Heart right ventricle (tissue), 16 donors: ENCODE measurements around the gene TBCE. TPM values are rescaled to one million over a fixed set of nuclear protein-coding genes. Genes with fewer than 3 reads are reported as not detected.

ENCODE experiments used
- ATAC-seq, 8 donors: fragments of 200-7000 bp; cut with Tn5 transposase; one replicate each; pipeline ENCODE4 v1.9.1; 2020; ENCODE audit warnings: mild to moderate bottlenecking in 8 of 8, moderate library complexity in 8 of 8, moderate number of reproducible peaks in 1 of 8
- DNase-seq, 2 donors: peaks; one replicate each; pipeline ENCODE4 v3.0.0-alpha.2; 2020
- H3K27ac ChIP-seq, 10 donors: fragments of 200-600 bp; sonication (generic) in 2 of 10; one replicate each; pipeline versions ENCODE4 v1.5.0 to v1.8.0; 2020 to 2022; ENCODE audit warnings: mild to moderate bottlenecking in 3 of 10
- H3K27me3 ChIP-seq, 7 donors: fragments of 200-600 bp; one replicate each; pipeline ENCODE4 v1.8.0; 2021 to 2022; ENCODE audit warnings: mild to moderate bottlenecking in 2 of 7
- H3K36me3 ChIP-seq, 9 donors: fragments of 200-600 bp; sonication (generic) in 1 of 9; one replicate each; pipeline versions ENCODE4 v1.5.0 to v1.8.0; 2020 to 2022; ENCODE audit warnings: mild to moderate bottlenecking in 2 of 9
- H3K4me1 ChIP-seq, 9 donors: fragments of 200-600 bp; sonication (generic) in 1 of 9; one replicate each; pipeline versions ENCODE4 v1.5.0 to v1.8.0; 2020 to 2022; ENCODE audit warnings: mild to moderate bottlenecking in 4 of 9
- H3K4me3 ChIP-seq, 10 donors: fragments of 200-600 bp; sonication (generic) in 2 of 10; one replicate each; pipeline versions ENCODE4 v1.5.0 to v1.8.0; 2020 to 2022; ENCODE audit warnings: mild to moderate bottlenecking in 7 of 10, moderate library complexity in 2 of 10
- H3K9me3 ChIP-seq, 11 donors: fragments of 200-600 bp in 10 of 11; sonication (generic) in 2 of 11; one replicate each; pipeline versions ENCODE4 v1.5.0 to v1.8.0; 2013 to 2022; ENCODE audit warnings: mild to moderate bottlenecking in 2 of 11, control low read depth in 1 of 11, moderate library complexity in 1 of 11
- CTCF ChIP-seq, 9 donors: fragments of 200-600 bp; sonication (generic) in 2 of 9; IDR thresholded peaks; one replicate each; pipeline versions ENCODE4 v1.5.0 to v1.8.0; 2021 to 2022; ENCODE audit warnings: antibody characterized with exemption in 9 of 9, mild to moderate bottlenecking in 5 of 9, moderate library complexity in 1 of 9
- WGBS, 2 donors: extraction: QIAGEN DNeasy Blood & Tissue Kit; methylation state at CpG; one replicate each; pipeline ENCODE4 v1.1.7; 2013; ENCODE audit warnings: inconsistent platforms in 1 of 2; 5-methylcytosine and 5-hydroxymethylcytosine counted together
- intact Hi-C, 10 donors: fragments of 100-400 bp; cut with DNase I; formaldehyde crosslinking; loops; one replicate each; pipeline versions ENCODE4 v1.11.1 to v1.14.2; 2022
- long read RNA-seq, 3 donors: library from polyadenylated mRNA; unstranded; transcript quantifications; one replicate each; pipeline ENCODE4 v2.0.0, GENCODE V29; 2020 to 2021
- polyA plus RNA-seq, 2 donors: library from polyadenylated mRNA; stranded (reverse); fragments of 200-250 nt; gene quantifications; one replicate each; pipeline ENCODE4 v1.2.3, GENCODE V29; 2013
- total RNA-seq, 10 donors: library from RNA; stranded (reverse); fragmentation: NEBNext Ultra II Directional in 3 of 10; extraction: Animal tissue kit (Norgen Biotek cat#: 25700) in 3 of 10; gene quantifications; one replicate each; pipeline versions ENCODE4 v1.2.1 to v1.2.4, GENCODE V29; 2021 to 2023
- donor health status: Arrhythmogenic right ventricular cardiomyopathy.
- donor health status: ischemic (EF 13 %, LVEDD 7.1; RV severe dilation, severe dysfunction).
- donor health status: healthy with polysubstance abuse.
- donor health status: DM: no; HTN: yes; CAD: no.
- donor health status: DM: no; HTN: no; CAD: no.
- donor health status: ischemic (EF 25% LVEDD 6.9; RV normal size, moderate dysfunction).
- donor health status: ischemic (EF 25% LVEDD 5.7; RV mildly dilated, moderate dysfunction).
- donor health status: healthy.
- donor health status: DM: yes; HTN: yes; CAD: no.
- donor health status: Ischemic cardiomyopathy.
- donor health status: ischemic (EF 35%, LVEDD 5.7; RV mildly dilated, moderate dysfunction).
- donor health status: nonischemic (EF 11% LVEDD 7.7; RV severe dilation, severe dysfunction).
- donor health status: DM: yes; HTN: yes; CAD: no.
- donor health status: PGD.
- donor health status: ischemic (EF 29% LVEDD 5.4; RV normal size, mild dysfunction).
- donor health status: nonischemic (EF 23%, LVEDD 6.1; RV moderate dilation, normal function).

The TBCE gene
- total RNA-seq, result 10 to 100 TPM in 9 of 10 donors, 1 to 10 TPM in 1; 9.0 to 24.2 (median 20.0) TPM
- polyA plus RNA-seq, result 10 to 100 TPM; 15.5 to 42.9 TPM
- long read RNA-seq, donor 1, full-length matches to known transcripts, result 2 of 8 reads
- long read RNA-seq, donor 1, partial matches to known transcripts, result 2 of 8 reads
- long read RNA-seq, donor 1, other reads (novel, unspliced or antisense), result 4 of 8 reads
- long read RNA-seq, donor 2, full-length matches to known transcripts, result 7 of 11 reads
- long read RNA-seq, donor 2, partial matches to known transcripts, result 0 of 11 reads
- long read RNA-seq, donor 2, other reads (novel, unspliced or antisense), result 4 of 11 reads
- long read RNA-seq, donor 3, full-length matches to known transcripts, result 46 of 59 reads
- long read RNA-seq, donor 3, partial matches to known transcripts, result 6 of 59 reads
- long read RNA-seq, donor 3, other reads (novel, unspliced or antisense), result 7 of 59 reads

GRCh38 chr1:235367000-235367908 is at the start of gene TBCE:
TSS of gene TBCE (plus strand) at chr1:235367427. CDS start at chr1:235380050, 12,623 bp downstream.
- Histone ChIP-seq H3K9me3 (no peaks in the 10 kb centered on the region), H3K36me3 (peaks cover 0 to 7% (median 0%) of the 10 kb centered on the region in 9 donors), H3K27ac (peak within 1 kb of the TSS in 9 of 10 donors; percentile 77 to 88 (median 85)), H3K4me1 (peaks cover 0 to 18% (median 9%) of the 10 kb centered on the region in 9 donors), H3K4me3 (peak within 1 kb of the TSS; percentile 52 to 89 (median 74)), H3K27me3 (no peaks in the 10 kb centered on the region)
- intact Hi-C loops, result loop anchor here in 5 of 10 donors (1.0 to 5.0 kb wide), 3 partner anchors 38 to 40 kb away; partner anchors contain the start of genes ARID4B (in 5 of the 5) and GGPS1 (in 5 of the 5)
- 0 to 1% methylated on average over 38 of the region's 38 CpGs for WGBS, 2 donors
- peak; percentile 100 for ATAC-seq
- peak; percentile 96 for DNase-seq
- TF ChIP-seq CTCF (IDR thresholded peaks at IDR 0.05), result peak in 3 of 9 donors; percentile 15 to 26 (median 23)

GRCh38 chr1:235319255-235319654 is 48.0 kb upstream of the TBCE start:
- Histone ChIP-seq H3K9me3 (no peaks in the 10 kb centered on the region), H3K36me3 (peaks cover 0 to 35% (median 0%) of the 10 kb centered on the region in 9 donors), H3K4me1 (peaks cover 0 to 69% (median 28%) of the 10 kb centered on the region in 9 donors), H3K27me3 (no peaks in the 10 kb centered on the region), H3K27ac (no peak overlapping the region), H3K4me3 (no peak overlapping the region)
- WGBS, 2 donors, result 94 to 99% methylated on average over 2 of the region's 2 CpGs
- ATAC-seq (no peak), DNase-seq (no peak)
- intact Hi-C loops, result loop anchor here in 1 of 10 donors (10.0 kb wide), 1 partner anchor 64 kb away; no protein-coding TSS in a partner anchor
- TF ChIP-seq CTCF (IDR thresholded peaks at IDR 0.05), result no peak

- Histone ChIP-seq H3K27me3 (no peaks in the 10 kb centered on the region), H3K9me3 (no peaks in the 10 kb centered on the region), H3K27ac (no peak overlapping the region), H3K36me3 (peaks cover 0 to 36% (median 0%) of the 10 kb centered on the region in 9 donors), H3K4me1 (peaks cover 0 to 69% (median 42%) of the 10 kb centered on the region in 9 donors), H3K4me3 (no peak overlapping the region)
- TF ChIP-seq CTCF (IDR thresholded peaks at IDR 0.05), result no peak
- ATAC-seq, result peak in 1 of 8 donors; percentile 18
- WGBS, 2 donors, result 64 to 70% methylated on average over 6 of the region's 6 CpGs
- no peak for DNase-seq
- intact Hi-C loops, result loop anchor here in 2 of 10 donors (5.0 to 10.0 kb wide), 2 partner anchors 56 to 63 kb away; no protein-coding TSS in a partner anchor
Measured at GRCh38 chr1:235320521-235321179, 46.6 kb upstream of the TBCE start.
